Measurements from ENCODE around the gene UBE2K.
"Not testable (repeated sequence)": the region's sequence is repeated elsewhere in the genome, so short reads cannot be mapped to it uniquely, and the experiment has no call there.

The UBE2K gene

DNA sequence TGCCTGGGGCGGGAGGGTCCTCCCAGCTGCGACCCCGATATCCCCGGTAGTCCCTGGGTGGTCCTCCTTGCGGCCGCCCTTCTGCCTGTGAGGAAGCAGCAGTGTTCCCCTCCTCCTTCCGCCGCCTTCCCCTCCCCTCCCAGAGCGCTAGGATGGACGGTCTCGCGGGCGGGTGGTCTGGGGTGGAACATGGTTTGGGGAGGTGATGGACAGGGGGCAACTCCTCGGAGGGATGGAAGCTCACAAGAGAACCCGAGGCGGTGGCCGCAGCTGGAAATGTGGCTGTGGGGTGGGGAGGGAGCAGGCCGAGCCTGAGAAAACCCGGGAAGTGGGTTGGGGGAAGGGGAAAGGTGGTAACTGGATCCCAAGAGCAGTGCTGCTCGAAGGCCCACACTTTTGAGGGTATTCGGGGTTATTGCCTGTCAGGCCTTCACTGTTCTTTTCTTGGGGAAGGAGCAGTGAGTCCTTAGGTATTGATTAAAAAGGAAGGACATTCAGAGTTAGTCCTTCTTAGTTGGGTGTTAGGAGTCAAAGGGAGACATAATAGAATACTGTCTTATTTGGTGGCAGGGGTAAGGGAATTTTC, 581 bp downstream of the UBE2K start:
- peak; percentile 63 for DNase-seq

DNA sequence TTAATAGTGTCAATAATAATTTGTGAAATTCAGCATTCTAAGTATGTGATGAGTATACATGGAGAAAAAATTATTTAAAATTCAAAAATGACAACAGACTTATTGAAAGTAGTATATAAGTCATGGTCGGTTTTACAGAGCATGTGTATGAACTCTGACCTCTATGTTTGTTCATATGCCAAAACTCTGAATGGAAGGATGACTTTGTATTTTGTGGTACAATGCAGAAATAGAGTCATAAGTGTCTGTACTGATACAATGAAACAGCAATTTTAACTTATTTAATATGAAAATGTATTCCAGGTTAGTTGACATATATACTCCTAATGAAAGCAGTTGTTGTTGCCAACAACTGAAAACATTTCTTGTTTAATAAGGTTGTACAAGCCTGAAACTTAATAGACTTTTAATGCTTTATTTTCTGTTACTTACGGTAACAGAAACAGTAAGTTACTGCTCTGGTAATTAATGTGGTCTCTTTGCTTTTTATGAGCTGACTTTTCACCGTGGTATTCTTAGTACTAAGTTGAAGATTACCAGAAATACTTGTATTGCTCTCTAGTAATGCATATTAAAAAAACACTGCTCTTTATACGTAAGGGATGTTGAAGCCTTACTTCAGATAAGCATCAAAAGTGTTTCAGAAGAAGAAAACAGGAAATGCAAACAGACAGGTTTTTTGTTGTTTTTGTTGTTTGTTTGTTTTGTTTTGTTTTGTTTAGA, 1.9 kb downstream of the UBE2K start:
- DNase-seq, result peak; percentile 77

DNA sequence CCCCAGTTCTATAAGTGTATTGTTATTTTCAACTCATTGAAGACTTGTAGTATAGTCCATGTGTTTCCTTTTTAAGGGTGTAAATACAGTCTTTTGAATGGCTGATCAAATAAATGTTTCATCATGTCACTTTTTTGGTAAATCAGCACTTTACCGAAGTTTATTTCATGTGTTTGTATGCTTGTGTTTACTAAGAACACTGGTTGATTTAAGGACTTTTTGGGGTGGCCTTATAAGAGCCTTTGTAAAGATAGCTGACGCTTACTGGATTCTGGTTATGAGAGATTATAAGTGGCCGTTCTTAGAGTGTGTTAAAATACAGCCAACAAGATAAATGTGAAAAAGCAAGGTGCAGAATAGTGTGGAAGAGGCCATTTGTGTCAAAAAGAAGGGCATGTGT, 2.6 kb downstream of the UBE2K start:
- DNase-seq, result peak; percentile 40

DNA sequence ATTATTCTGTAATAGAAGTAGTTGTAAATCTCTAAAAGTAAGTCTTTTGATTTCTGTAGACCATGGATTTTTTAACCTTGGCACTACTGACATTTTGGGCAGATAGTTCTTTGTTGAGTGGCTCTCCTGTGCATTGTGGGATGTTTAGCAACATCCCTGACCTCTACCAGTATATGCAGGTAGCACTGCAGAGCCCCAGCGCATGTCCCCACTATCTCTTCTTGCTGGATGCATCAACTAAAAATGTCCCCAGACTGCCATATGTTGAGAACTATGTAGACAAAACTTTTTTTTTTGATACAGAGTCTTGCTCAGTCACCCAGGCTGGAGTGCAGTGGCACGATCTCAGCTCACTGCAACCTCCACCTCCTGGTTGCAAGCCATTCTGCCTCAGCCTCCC, 4.8 kb downstream of the UBE2K start:
- DNase-seq, result no peak

DNA sequence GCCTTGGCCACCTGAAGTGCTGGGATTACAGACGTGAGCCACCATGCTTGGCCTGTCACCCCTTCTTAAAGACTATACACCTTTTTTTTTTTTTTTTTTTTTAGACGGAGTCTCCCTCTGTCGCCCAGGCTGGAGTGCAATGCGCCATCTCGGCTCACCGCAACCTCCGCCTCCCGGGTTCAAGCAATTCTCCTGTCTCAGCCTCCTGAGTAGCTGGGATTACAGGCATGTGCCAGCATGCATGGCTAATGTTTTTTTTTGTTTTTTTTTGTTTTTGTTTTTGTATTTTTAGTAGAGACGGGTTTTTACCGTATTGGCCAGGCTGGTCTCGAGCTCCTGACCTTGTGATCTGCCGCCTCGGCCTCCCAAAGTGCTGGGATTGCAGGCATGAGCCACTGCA, 6.9 kb downstream of the UBE2K start:
- DNase-seq, result not testable (repeated sequence)

DNA sequence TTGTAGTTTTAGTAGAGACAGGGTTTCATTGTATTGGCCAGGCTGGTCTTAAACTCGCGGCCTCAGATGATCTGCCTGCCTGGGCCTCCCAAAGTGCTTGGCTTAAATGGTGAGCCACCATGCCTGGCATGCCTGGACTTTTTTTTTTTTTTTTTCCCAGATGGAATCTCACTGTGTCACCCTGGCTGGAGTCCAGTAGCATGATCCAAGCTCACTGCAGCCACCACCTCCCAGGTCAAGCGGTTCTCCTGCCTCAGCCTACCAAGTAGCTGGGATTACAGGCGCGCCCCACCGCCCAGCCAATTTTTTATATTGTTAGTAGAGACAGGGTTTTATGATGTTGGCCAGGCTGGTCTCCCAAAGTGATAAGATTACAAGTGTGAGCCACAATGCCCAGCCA, 8.4 kb downstream of the UBE2K start:
- DNase-seq, result no peak

DNA sequence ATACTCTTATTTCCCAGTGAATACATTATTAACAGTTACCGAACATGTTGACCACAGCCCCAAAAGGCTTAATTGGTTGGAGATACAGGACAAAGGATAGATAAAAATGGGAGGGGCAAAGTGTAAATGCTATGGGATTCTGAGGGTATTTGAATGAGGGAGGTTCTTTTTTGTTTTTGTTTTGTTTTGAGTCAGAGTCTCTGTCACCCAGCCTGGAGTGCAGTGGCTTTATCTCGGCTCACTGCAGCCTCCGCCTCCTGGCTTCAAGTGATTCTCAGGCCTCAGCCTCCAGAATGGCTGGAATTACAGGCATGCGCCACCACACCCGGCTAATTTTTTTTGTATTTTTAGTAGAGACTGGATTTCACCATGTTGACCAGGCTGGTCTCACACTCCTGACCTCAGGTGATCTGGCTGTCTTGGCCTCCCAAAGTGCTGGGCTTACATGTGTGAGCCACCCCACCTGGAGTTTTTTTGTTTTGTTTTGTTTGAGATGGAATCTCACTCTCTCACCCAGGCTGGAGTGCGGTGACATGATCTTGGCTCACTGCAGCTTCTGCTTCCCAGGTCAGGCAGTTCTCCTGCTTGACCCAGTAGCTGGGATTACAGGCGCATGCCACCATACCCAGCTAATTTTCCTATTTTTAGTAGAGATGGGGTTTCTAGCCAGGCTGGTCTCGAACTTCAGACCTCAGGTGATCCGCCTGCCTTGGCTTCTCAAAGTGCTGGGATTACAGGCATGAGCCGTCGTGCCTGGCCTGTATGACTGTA, 9.0 kb downstream of the UBE2K start:
- peak; percentile 52 for DNase-seq

DNA sequence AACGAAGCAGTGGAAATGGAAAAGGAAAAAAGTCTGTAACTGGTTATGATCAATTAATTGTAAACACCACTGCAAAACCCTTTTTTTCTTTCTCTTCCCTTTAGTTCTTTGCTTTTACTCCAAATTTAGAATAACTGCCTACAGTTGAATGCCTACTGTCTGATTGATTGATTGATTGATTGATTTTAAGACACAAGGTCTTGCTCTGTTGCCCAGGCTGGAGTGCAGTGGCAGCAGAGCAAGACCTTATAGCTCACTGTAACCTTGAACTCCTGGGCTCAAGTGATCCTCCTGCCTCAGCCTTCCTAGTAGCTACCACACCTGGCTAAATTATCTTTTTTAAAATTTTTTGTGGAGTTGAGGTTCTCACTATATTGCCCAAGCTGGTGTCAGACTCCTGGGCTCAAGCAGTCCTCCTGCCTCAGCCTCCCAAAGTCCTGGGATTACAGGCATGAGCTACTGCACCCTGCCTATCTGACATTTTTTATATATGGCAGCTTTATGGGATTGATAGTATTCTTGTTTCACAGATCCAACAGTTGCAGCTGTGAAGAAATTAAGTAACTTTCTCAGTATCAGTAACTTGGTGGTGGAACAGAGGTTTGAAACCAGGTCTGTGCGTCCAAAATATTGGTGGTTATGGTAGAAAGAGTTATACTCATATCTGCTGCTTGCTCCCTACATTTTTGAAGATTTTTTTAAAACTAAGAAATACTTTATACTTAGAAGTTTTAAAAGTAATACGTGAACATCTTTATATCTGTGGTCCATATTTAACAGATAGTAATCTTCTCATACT, 12.4 kb downstream of the UBE2K start:
- DNase-seq, result peak; percentile 29

DNA sequence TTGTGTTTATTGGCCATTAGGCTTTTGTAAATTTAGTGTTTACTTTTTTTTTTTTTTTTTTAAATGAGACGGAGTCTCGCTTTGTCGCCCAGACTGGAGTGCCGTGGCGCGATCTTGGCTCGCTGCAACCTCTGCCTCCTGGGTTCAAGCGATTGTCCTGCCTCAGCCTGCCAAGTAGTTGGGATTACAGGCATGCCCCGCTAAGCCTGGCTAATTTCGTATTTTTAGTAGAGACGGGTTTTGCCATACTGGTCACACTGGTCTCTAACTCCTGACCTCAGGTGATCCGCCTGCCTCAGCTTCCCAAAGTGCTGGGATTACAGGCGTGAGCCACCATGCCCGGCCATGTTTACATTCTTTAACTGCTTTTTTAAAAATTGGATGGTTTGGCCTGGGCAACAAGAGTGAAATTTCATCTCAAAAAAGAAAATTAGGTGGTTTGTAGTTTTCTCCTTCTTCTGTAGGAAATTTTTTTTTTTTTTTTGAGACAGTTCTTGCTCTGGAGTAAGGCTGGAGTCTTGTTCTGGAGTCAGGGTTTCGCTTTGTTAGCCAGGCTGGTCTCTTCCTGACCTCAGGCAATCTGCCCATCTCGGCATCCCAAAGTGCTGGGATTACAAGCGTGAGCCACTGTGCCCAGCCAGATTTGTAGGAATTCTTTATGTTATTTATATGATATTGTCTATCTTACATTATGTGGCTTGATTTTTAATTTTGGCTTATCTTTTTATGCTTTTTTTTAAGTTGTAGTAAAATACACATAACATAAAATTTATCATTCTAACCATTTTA, 15.1 kb downstream of the UBE2K start:
- DNase-seq, result no peak

DNA sequence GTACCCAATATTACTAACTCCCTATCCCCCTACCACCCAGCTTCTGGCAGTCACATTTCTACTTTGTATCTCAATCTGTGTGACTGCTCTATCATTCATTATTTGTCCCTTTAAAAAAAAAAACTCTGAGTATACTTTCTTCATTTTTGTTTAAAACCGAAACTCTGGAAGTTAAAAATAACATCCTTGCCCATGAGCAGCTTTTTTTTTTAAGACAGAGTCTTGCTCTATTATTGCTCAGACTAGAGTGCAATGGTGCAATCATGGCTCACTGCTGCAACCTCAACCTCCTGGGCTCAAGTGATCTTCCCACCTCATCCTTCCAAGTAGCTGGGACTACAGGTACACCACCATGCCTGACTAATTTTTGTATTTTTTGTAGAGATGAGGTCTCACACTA, 15.8 kb downstream of the UBE2K start:
- DNase-seq, result no peak

DNA sequence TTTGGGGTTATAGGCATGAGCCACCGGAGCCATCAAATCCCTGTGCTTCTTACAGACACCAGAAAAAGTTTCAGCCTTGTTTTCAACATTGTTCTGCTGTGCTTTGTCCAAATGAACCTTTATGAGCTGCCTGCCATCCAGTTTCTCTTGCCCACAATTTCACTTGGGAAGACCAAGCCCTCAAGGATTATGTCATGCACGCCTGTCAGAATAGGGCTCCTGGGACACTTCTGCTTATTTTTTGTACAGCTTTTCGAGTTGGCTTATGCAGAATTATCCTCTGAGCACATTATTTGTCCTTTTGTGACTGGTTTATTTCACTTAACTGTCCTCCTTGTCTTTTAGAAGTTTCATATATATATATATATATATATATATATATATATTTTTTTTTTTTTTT, 16.2 kb downstream of the UBE2K start:
- no peak for DNase-seq

DNA sequence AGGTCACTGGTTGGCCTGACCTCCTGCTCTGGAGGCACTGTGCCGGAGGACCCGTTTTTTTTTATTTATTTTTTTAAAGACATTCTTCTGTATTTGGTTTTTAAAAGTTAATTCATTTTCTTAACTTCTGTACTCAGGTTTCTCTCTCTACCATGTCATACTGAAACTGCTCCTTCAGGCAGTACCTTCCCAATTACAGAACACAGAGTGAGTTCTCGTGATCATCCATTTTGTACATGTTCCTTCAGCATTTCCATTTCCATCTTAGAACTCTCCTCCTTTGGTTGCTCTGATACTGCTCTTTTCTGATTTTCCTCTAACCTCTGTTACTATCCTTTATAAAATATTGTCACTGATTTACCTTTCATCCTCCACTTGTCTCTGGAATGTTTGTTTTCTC, 17.9 kb downstream of the UBE2K start:
- no peak for DNase-seq

DNA sequence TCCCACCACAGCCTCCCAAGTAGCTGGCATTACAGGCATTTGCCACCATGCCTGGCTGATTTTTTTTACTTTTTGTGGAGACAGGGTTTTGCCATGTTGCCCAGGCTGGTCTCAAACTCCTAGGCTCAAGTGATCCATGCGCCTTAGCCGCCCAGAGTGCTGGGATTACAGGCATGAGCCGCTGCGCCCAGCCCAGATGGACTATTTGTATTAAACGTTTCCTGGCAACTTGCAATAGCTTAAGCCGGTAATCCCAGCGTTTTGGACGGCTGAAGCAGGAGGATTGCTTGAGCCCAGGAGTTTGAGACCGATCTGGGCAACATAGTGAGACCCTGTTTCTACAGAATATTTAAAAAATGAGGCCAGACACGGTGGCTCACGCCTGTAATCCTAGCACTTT, 18.4 kb downstream of the UBE2K start:
- no peak for DNase-seq

DNA sequence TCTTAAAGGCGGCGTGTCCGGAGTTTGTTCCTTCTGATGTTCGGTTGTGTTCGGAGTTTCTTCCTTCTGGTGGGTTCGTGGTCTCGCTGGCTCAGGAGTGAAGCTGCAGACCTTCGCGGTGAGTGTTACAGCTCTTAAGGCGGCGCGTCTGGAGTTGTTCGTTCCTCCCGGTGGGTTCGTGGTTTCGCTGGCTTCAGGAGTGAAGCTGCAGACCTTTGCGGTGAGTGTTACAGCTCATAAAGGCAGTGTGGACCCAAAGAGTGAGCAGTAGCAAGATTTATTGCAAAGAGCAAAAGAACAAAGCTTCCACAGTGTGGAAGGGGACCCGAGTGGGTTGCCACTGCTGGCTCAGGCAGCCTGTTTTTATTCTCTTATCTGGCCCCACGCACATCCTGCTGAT, 19.8 kb downstream of the UBE2K start:
- not testable (repeated sequence) for DNase-seq

DNA sequence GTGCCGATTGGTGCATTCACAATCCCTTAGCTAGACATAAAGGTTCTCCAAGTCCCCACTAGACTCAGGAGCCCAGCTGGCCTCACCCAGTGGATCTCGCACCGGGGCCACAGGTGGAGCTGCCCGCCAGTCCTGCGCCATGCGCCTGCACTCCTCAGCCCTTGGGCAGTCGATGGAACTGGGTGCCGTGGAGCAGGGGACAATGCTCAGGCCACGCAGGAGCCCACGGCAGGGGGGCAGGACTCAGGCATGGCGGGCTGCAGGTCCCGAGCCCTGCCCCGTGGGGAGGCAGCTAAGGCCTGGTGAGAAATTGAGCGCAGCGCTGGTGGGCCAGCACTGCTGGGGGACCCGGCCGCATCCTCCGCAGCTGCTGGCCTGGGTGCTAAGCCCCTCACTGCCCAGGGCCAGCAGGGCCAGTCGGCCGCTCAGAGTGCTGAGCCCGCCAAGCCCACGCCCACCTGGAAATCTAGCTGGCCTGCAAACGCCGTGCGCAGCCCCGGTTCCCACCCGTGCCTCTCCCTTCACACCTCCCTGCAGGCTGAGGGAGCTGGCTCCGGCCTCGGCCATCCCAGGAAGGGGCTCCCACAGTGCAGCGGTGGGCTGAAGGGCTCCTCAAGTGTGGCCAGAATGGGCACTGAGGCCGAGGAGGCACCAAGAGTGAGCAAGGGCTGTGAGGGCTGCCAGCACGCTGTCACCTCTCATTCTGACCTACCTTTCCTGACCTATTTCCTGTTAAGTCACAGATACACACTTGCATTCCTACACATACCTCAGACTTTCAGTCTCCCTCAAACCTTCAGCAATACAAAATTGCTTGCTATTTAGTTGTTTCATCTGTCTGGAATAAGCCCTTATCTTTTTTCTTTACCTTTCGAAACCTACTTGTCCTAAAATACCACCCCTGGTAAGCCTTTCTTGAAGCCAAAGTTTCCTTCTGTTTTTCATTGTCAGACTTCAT, 20.7 kb downstream of the UBE2K start:
- no peak for DNase-seq

DNA sequence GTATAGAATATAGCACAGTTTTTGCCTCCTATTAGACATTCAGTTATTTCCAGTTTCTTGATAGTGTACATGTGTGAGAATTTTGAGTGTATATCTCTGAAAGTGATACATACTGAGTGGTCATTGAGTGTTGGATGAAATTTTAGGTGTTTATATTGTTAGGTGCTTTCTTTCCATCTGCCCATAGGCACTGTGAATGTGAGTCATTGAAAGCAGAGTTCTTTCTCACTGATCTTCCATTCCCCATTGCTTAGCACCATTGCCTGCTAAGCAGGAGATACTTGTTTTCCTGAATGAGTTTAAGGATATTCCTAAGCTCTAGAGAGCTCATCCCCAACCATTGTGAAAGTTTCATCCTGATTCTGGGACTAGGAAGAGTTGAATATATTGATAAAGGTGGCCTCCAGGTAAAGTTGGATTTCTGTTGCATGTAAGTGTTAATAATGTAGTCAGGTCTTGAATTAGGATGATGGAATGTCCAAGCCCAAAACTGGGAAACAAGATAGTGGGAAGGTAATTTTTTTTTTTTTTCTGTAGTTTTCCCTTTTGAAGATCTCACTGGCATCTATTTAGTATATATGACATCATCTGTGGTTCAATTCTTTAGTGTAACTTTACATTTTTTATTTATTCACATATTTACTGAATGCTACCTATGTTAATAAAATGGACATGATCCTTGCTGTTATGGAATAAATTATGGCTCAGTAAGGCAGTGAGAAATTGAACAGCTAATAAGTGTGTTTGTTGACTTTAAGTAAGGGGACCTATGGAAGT, 22.1 kb downstream of the UBE2K start:
- no peak for DNase-seq

DNA sequence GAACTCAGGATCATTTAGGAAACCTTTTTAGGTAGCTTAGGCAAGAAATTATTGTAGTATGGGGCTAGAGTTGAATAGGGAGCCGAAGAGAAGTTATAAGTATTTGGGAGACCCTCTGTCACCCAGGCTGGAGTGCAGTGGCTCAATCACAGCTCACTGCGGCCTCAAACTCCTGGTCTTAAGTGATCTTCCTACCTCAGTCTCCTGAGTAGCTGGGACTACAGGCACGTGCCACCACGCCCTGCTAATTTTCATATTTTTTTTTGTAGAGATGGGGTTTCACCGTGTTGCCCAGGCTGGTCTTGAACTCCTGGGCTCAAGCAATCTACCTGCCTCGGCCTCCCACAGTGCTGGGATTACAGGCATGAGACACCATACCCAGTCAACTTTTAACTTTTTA, 23.3 kb downstream of the UBE2K start:
- not testable (repeated sequence) for DNase-seq

DNA sequence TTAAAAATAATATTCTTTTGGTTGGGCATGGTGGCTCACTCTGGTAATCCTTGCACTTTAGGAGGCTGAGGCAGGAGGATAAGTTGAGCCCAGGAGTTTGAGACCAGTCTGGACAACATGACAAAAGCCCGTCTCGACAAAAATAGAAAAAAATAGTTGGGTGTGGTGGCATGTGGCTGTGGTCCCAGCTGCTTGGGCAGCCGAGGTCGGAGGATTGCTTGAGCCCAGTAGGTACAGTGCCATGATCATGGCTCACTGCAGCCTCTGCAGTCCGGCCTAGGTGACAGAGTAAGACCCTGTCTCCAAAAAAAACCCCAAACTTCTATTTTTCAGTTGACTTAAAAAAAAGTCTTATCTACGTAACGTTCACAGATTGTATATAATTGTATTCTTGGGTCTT, 23.9 kb downstream of the UBE2K start:
- no peak for DNase-seq

DNA sequence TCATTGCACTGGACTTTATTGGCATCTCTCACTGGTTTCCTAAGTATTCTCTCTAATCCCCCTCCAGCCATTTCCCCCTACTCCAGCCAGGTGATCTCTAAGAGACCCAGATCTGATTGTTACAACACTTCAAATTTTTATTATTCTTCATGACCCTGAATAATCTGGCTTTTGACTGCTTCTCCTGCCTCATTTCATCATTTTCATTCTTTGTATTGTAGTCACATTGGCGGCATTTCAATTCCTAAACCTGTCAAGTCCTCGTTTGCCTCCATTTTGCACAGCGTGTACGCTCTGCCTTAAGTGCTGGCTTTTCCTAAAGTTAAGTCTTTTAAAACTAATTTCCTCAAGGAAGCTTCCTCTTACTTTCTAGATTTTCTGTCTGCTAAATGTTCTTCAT, 31.6 kb downstream of the UBE2K start:
- no peak for DNase-seq

DNA sequence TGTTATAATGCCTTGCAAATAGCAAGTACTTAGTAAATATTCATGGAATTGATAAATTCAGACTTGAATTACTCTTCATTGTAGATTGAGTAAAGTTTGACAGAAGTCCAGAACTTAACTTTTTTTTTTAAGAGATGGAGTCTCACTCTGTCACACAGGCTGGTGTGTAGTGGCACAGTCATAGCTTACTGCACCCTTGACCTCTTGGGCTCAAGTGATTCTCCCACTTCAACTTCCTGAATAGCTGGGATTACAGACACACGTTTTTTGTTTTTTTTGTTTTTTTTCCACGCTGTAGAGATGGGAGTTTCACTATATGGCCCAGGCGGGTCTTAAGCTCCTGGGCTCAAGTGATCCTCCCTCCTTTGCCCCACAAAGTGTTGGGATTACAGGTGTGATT, 32.1 kb downstream of the UBE2K start:
- DNase-seq, result no peak

DNA sequence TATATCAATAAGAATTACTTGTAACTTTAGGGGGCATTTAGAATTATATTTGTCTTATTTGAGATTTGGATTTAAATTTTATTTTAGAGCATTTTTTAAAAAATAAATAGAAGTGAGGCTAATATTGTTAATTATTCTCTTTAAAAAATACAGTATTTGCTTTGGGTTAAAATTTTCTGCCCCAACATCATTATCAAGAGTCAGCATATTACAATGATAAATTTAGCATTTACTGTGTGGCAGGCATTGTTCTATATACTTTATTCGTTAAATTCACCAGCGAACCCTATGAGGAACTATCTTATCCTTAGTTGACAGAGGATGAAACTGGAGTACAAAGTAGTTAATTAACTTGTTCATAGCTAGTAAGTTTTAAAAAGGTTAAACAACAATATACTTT, 34.0 kb downstream of the UBE2K start:
- no peak for DNase-seq

Measured in hematopoietic multipotent progenitor cell treated with erythropoietin and hydrocortisone succinate and interleukin-3 and kit ligand, for 4 days (in vitro differentiated cells).